ENCODE measurements around the gene MAML3. TPM values are rescaled to one million over a fixed set of nuclear protein-coding genes. Genes with fewer than 3 reads are reported as not detected.

The MAML3 gene
- total RNA-seq, 1 donor: 0.72 TPM

- H3K4me1 ChIP-seq (ENCODE audit: insufficient read depth, low read length): peaks cover 3% of the 10 kb centered on the region
- H3K27me3 ChIP-seq (ENCODE audit: insufficient read depth, low read length): peaks cover 13% of the 10 kb centered on the region
- H2AFZ ChIP-seq (ENCODE audit: low read length): no peak overlapping the region
- no peaks in the 10 kb centered on the region for H4K20me1 ChIP-seq (ENCODE audit: insufficient read depth, low read length)
- no peak for DNase-seq (ENCODE audit: insufficient read length, low spot score, missing footprints)
- no peak overlapping the region for H3K27ac ChIP-seq (ENCODE audit: low read depth, low read length)
- no peak overlapping the region for H3K4me3 ChIP-seq (ENCODE audit: insufficient read depth, low read length)
- no peak for TF ChIP-seq CTCF (IDR thresholded peaks at IDR 0.05; ENCODE audit: extremely low read depth, low read depth, low read length)
- H3K4me2 ChIP-seq (ENCODE audit: insufficient read depth, low read length): no peak overlapping the region
- no peaks in the 10 kb centered on the region for H3K79me2 ChIP-seq (ENCODE audit: insufficient read depth, low read length)
- no peaks in the 10 kb centered on the region for H3K9me3 ChIP-seq (ENCODE audit: low read depth, low read length)
- no peaks in the 10 kb centered on the region for H3K36me3 ChIP-seq (ENCODE audit: insufficient read depth, low read length)
Observed at GRCh38 chr4:140005699-140006098, 148.3 kb downstream of the MAML3 start.

- no peak overlapping the region for H3K27ac ChIP-seq (ENCODE audit: low read depth, low read length)
- H2AFZ ChIP-seq (ENCODE audit: low read length): no peak overlapping the region
Observed at GRCh38 chr4:140004922-140005627, 148.9 kb downstream of the MAML3 start.

GRCh38 chr4:140004549-140004895 is 149.5 kb downstream of the MAML3 start:
- Histone ChIP-seq H4K20me1 (ENCODE audit: insufficient read depth, low read length) (no peaks in the 10 kb centered on the region), H3K4me3 (ENCODE audit: insufficient read depth, low read length) (peak overlapping the region; percentile 61), H3K79me2 (ENCODE audit: insufficient read depth, low read length) (no peaks in the 10 kb centered on the region), H2AFZ (ENCODE audit: low read length) (peak overlapping the region; percentile 65), H3K4me1 (ENCODE audit: insufficient read depth, low read length) (peaks cover 3% of the 10 kb centered on the region), H3K4me2 (ENCODE audit: insufficient read depth, low read length) (peak overlapping the region; percentile 74), H3K36me3 (ENCODE audit: insufficient read depth, low read length) (no peaks in the 10 kb centered on the region), H3K27ac (ENCODE audit: low read depth, low read length) (no peak overlapping the region), H3K9me3 (ENCODE audit: low read depth, low read length) (no peaks in the 10 kb centered on the region), H3K27me3 (ENCODE audit: insufficient read depth, low read length) (peaks cover 13% of the 10 kb centered on the region)
- DNase-seq (ENCODE audit: insufficient read length, low spot score, missing footprints): no peak
- TF ChIP-seq CTCF (IDR thresholded peaks at IDR 0.05; ENCODE audit: extremely low read depth, low read depth, low read length): no peak

More at GRCh38 chr4:140004922-140005627, 148.9 kb downstream of the MAML3 start:
- no peaks in the 10 kb centered on the region for H3K36me3 ChIP-seq (ENCODE audit: insufficient read depth, low read length)
- no peaks in the 10 kb centered on the region for H3K79me2 ChIP-seq (ENCODE audit: insufficient read depth, low read length)
- no peak for TF ChIP-seq CTCF (IDR thresholded peaks at IDR 0.05; ENCODE audit: extremely low read depth, low read depth, low read length)
- H3K27me3 ChIP-seq (ENCODE audit: insufficient read depth, low read length): peaks cover 13% of the 10 kb centered on the region
- peak overlapping the region; percentile 61 for H3K4me3 ChIP-seq (ENCODE audit: insufficient read depth, low read length)
- peaks cover 3% of the 10 kb centered on the region for H3K4me1 ChIP-seq (ENCODE audit: insufficient read depth, low read length)
- no peak for DNase-seq (ENCODE audit: insufficient read length, low spot score, missing footprints)
- H3K9me3 ChIP-seq (ENCODE audit: low read depth, low read length): no peaks in the 10 kb centered on the region
- no peaks in the 10 kb centered on the region for H4K20me1 ChIP-seq (ENCODE audit: insufficient read depth, low read length)
- peak overlapping the region; percentile 74 for H3K4me2 ChIP-seq (ENCODE audit: insufficient read depth, low read length)

GRCh38 chr4:140003876-140004548 is 150.0 kb downstream of the MAML3 start:
- no peak for TF ChIP-seq CTCF (IDR thresholded peaks at IDR 0.05; ENCODE audit: extremely low read depth, low read depth, low read length)
- H2AFZ ChIP-seq (ENCODE audit: low read length): peak overlapping the region; percentile 65
- peak overlapping the region; percentile 61 for H3K4me3 ChIP-seq (ENCODE audit: insufficient read depth, low read length)
- peaks cover 3% of the 10 kb centered on the region for H3K4me1 ChIP-seq (ENCODE audit: insufficient read depth, low read length)
- H3K79me2 ChIP-seq (ENCODE audit: insufficient read depth, low read length): no peaks in the 10 kb centered on the region
- peaks cover 13% of the 10 kb centered on the region for H3K27me3 ChIP-seq (ENCODE audit: insufficient read depth, low read length)
- H4K20me1 ChIP-seq (ENCODE audit: insufficient read depth, low read length): no peaks in the 10 kb centered on the region
- H3K36me3 ChIP-seq (ENCODE audit: insufficient read depth, low read length): no peaks in the 10 kb centered on the region
- peak overlapping the region; percentile 74 for H3K4me2 ChIP-seq (ENCODE audit: insufficient read depth, low read length)
- DNase-seq (ENCODE audit: insufficient read length, low spot score, missing footprints): no peak
- no peak overlapping the region for H3K27ac ChIP-seq (ENCODE audit: low read depth, low read length)
- no peaks in the 10 kb centered on the region for H3K9me3 ChIP-seq (ENCODE audit: low read depth, low read length)

All from osteoblast (primary cell).